Vagina (tissue), 2 donors: ENCODE results near the gene HAUS5.

Experiments
- POLR2A ChIP-seq, 2 donors: fragments of 450-650 bp; IDR thresholded peaks; one replicate each; pipeline ENCODE4 v1.6.1; 2017; ENCODE audit warnings: antibody characterized with exemption in 2 of 2, mild to moderate bottlenecking in 2 of 2, moderate library complexity in 2 of 2
- TF ChIP-seq, protein P1 (sequence below), 3 experiments: fragments of 450-650 bp in 2 of 3; fragments of 200-600 bp in 1 of 3; sonication (generic) in 1 of 3; IDR thresholded peaks; one replicate each; pipeline ENCODE4 v1.5.1; 2017 to 2019; ENCODE audit warnings: antibody characterized with exemption in 3 of 3, mild to moderate bottlenecking in 2 of 3, moderate library complexity in 2 of 3

DNA sequence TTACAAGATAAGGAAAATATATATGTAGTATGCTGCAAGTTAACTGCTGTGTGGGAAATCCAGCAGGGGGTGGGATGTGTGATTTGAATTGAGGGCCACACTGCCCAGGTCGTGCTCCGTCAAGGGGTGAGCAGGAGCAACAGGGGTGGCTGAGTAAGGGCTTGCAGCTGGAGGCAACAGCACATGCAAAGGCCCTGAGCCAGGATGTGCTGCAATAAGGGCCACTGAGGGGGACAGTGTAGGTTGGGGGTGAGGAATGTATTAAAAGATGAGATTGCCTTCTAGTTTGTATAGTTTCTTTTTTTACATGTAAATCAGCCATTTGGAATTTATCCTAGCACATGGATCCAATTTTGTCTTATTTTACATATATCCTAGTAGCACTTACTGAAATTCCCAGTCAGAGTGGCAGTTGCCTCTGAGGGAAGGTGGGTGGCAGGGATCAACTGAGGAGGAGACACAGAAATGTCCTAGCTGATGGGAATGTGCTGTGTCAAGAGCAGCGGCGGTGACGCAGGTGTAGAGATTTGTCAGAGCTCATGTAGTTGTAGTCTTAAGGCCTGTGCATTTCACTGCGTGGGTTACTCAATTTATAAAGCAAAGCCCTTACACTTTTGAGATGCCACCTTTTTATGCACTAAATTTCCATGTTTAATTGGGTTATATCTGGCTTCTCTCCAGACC lies 10.9 kb downstream of the HAUS5 start:
- TF ChIP-seq, protein P1, sequence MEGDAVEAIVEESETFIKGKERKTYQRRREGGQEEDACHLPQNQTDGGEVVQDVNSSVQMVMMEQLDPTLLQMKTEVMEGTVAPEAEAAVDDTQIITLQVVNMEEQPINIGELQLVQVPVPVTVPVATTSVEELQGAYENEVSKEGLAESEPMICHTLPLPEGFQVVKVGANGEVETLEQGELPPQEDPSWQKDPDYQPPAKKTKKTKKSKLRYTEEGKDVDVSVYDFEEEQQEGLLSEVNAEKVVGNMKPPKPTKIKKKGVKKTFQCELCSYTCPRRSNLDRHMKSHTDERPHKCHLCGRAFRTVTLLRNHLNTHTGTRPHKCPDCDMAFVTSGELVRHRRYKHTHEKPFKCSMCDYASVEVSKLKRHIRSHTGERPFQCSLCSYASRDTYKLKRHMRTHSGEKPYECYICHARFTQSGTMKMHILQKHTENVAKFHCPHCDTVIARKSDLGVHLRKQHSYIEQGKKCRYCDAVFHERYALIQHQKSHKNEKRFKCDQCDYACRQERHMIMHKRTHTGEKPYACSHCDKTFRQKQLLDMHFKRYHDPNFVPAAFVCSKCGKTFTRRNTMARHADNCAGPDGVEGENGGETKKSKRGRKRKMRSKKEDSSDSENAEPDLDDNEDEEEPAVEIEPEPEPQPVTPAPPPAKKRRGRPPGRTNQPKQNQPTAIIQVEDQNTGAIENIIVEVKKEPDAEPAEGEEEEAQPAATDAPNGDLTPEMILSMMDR (IDR thresholded peaks at IDR 0.05), result no peak
- no peak for TF ChIP-seq POLR2A (IDR thresholded peaks at IDR 0.05)
